AG10803 (cell line): ENCODE measurements around the gene LSR.
"Not testable (repeated sequence)": the region's sequence is repeated elsewhere in the genome, so short reads cannot be mapped to it uniquely, and the experiment has no call there.

ENCODE experiments used
- DNase-seq: peaks from one replicate; pipeline ENCODE4 v3.0.0; 2010; ENCODE audit warnings: low read depth
- H3K4me3 ChIP-seq: 2 replicates; pipeline ENCODE4 v1.5.1; 2011; ENCODE audit warnings: mild to moderate bottlenecking, low read length, control low read depth
- CTCF ChIP-seq: conservative IDR thresholded peaks from 2 replicates; pipeline ENCODE4 v1.5.1; 2011; ENCODE audit warnings: mild to moderate bottlenecking, low read length, control low read depth, inconsistent platforms

LSR gene

GRCh38 chr19:35220315-35220921, 28.4 kb upstream of the LSR start:
- DNase-seq = no peak

GRCh38 chr19:35220973-35221590, 27.7 kb upstream of the LSR start:
- DNase-seq, H3K4me3 ChIP-seq: not testable (repeated sequence)

More at GRCh38 chr19:35220315-35220921, 28.4 kb upstream of the LSR start:
- no peak overlapping the region for H3K4me3 ChIP-seq
- no peak for TF ChIP-seq CTCF

GRCh38 chr19:35222373-35223015, 26.3 kb upstream of the LSR start:
- DNase-seq = no peak
- no peak overlapping the region for H3K4me3 ChIP-seq
- no peak for TF ChIP-seq CTCF

DNA sequence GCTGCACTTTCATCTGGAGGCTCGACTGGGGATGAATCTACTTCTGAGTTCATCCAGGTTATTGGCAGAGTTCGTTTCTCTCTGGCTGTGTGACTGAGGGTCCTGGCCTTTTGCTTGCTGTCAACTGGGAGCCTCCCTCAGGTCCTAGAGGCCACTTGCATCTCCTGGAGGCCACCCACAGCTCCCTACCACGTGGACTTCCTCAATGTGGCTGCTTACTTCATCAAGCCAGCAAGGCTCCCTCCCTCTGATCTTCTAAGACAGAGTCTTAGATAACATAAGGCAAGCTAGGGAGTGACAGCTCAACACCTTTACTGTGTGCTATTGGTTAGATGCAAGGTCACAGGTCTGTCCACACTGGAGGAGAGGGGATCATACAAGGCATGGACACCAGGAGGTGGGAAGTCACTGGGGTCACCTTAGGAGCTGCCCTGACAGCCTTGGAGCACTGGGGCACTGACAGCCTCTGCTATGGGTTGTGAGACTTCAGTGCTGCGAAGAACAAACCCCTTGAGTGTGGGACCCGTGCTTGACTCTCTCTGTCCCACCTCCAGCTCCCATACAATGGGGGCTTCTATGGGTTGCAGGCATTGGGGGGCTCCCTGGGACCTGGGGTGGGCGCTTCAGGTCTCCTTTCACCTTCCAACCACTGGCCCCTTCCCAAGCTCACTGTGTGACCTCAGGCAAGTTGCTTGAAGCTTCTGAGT, 25.6 kb upstream of the LSR start:
- no peak for DNase-seq
- no peak for TF ChIP-seq CTCF
- H3K4me3 ChIP-seq = no peak overlapping the region

- DNase-seq = peak; percentile 86
- no peak for TF ChIP-seq CTCF
- H3K4me3 ChIP-seq = no peak overlapping the region
Measured at GRCh38 chr19:35223862-35224505, 24.8 kb upstream of the LSR start.

DNA sequence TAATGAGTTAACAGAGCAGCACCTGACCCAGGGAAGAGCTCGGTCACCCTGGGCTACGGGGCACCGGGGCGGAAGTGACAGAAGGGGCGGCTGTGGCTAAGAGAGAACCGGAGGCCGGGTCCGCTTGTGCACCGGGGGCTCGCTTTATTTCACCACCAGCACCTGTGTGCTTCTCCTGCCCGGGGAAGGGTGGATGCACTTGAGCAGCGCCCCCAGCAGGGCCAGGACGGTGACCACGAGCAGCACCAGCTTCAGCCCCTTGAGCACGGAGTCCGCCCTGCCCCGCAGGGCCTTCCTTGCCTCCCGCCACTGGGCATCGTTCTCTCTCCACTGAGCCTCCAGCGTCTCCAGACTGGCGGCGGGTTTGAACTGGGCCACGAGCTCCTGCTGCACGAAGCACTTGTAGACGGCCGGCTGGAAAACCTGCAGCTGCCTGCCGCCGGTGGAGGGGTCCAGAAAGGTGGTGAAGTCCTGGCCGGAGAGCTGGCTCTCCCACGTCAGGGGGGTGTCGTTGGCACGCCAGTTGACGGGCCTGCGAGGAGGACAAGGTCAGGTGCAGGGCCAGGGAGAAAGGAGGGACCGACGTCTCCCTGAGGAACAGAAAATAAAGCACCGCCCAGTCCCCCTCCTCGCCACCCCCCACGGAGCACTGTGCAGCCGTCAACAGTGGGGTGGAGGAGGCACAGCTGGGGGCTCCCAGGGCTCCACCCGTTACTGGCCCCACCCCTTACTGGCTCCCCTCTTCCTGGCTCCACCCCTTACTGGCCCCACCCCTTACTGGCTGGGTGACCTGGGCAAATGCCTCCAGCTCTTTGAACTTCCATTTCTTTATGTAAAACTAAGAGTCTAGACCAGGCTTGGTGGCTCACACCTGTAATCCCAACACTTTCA, 23.9 kb upstream of the LSR start:
- DNase-seq = no peak
- no peak overlapping the region for H3K4me3 ChIP-seq
- TF ChIP-seq CTCF = no peak

DNA sequence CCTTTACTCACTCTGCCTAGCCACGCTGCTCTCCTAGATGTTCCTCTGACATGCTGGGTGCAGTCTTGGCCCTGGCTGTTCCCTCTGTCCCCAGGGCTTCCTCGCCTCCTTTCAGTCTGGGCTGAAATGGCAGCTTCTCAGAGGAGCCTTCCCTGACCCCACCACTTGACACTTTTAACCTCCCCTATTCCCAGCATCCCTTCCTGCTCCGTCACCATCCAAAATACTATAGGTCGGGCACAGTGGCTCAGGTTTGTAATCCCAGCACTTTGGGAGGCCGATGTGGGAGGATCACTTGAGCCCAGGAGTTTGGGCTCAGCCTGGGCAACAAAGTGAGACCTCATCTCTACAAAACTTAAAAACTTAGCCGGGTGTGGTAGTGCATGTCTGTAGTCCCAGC, 22.9 kb upstream of the LSR start:
- no peak for DNase-seq
- no peak for TF ChIP-seq CTCF
- no peak overlapping the region for H3K4me3 ChIP-seq
